Ureter (tissue), 1 donor: ENCODE data around the gene NCBP2. TPM values are rescaled to one million over a fixed set of nuclear protein-coding genes. Genes with fewer than 3 reads are reported as not detected.

Source experiments
- total RNA-seq: library from RNA; stranded (reverse); gene quantifications from one replicate; pipeline ENCODE4 v1.2.4, GENCODE V29; 2023
- donor health status: DM: yes; HTN: yes; CAD: no.

The NCBP2 gene
- total RNA-seq, 1 donor from 2014 or later = 80.9 TPM

Other genes starting within 250 kb of the NCBP2 start
- 0.62 TPM for gene CEP19, start 230.3 kb downstream of the NCBP2 start, total RNA-seq
- gene PIGX, start 230.2 kb downstream of the NCBP2 start, total RNA-seq = 13.4 TPM
- gene PAK2, start 202.7 kb downstream of the NCBP2 start, total RNA-seq = 55.0 TPM
- 44.0 TPM for gene SENP5, start 74.6 kb downstream of the NCBP2 start, total RNA-seq
- gene PIGZ, start 26.3 kb upstream of the NCBP2 start, total RNA-seq = 16.3 TPM
- 3.4 TPM for gene MELTF, start 87.3 kb upstream of the NCBP2 start, total RNA-seq